ENCODE results near the gene LRRC42.
"Not testable (repeated sequence)": the region's sequence is repeated elsewhere in the genome, so short reads cannot be mapped to it uniquely, and the experiment has no call there.

Gene LRRC42

GRCh38 chr1:53999920-54000319 is 53.8 kb downstream of the LRRC42 start:
- H3K27me3 ChIP-seq (ENCODE audit: control insufficient read depth, insufficient read depth, low read length): no peaks in the 10 kb centered on the region
- no peaks in the 10 kb centered on the region for H3K4me1 ChIP-seq (ENCODE audit: control insufficient read depth, low read depth, low read length)
- H3K9me3 ChIP-seq (ENCODE audit: control insufficient read depth, low read depth, low read length): no peaks in the 10 kb centered on the region
- no peak overlapping the region for H3K4me3 ChIP-seq (ENCODE audit: low read length)
- no peaks in the 10 kb centered on the region for H3K36me3 ChIP-seq (ENCODE audit: control insufficient read depth, low read depth, low read length)
- no peak overlapping the region for H3K9ac ChIP-seq (ENCODE audit: low read length)
- H3K27ac ChIP-seq (ENCODE audit: low read length): no peak overlapping the region

DNA sequence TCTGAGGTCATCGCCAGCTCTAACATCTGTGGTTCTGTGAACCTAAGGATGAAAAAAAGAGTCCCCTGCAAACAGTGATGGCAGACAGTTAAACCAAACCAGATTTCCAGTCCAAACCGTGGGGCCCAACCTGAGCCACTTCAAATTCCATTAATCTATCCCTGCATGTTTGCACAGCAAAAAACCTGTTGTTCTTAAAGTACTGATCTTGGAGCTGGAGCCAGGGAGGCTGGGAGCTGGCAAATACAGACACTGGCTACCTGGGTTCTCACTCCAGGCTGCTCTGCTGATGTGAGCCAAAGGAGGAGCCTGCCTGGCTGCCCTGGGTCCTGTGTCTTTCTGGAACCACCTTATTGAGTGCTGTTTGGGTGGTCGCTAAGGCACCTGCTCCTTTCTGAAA is 55.4 kb downstream of the LRRC42 start:
- Histone ChIP-seq H3K4me3 (ENCODE audit: low read length) (no peak overlapping the region), H3K4me1 (ENCODE audit: control insufficient read depth, low read depth, low read length) (no peaks in the 10 kb centered on the region), H3K27me3 (ENCODE audit: control insufficient read depth, insufficient read depth, low read length) (no peaks in the 10 kb centered on the region), H3K9ac (ENCODE audit: low read length) (no peak overlapping the region), H3K9me3 (ENCODE audit: control insufficient read depth, low read depth, low read length) (no peaks in the 10 kb centered on the region), H3K36me3 (ENCODE audit: control insufficient read depth, low read depth, low read length) (no peaks in the 10 kb centered on the region), H3K27ac (ENCODE audit: low read length) (no peak overlapping the region)

DNA sequence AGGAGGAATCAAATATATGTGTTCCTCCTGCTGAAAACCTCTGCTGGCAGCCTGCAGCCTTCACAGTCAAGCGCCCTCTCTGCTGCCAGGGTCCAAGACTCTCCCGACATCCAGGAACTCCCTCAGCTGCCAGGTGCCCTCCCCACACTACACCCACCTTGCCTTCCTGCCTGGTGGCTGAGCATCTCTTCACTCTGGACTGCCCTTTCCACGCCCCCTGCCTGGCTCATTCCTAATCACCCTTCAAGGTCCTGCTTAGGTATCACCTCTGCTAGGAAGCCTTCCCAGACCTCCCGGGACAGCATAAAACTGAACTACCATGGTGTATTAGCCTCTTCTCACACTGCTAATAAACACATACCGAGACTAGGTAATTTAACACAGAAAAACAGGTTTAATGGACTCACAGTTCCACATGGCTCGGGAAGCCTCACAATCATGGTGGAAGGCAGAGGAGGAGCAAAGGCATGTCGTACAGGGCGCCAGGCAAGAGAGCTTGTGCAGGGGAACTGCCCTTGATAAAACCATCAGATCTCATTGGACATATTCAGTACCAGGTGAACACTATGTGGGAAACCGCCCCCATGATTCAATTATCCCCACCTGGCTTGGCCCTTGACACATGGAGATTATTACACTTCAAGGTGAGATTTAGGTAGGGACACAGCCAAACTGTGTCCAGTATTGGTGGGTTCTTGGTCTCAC is 56.5 kb downstream of the LRRC42 start:
- H3K36me3 ChIP-seq (ENCODE audit: control insufficient read depth, low read depth, low read length): no peaks in the 10 kb centered on the region
- no peaks in the 10 kb centered on the region for H3K4me1 ChIP-seq (ENCODE audit: control insufficient read depth, low read depth, low read length)
- no peak overlapping the region for H3K9ac ChIP-seq (ENCODE audit: low read length)
- no peak overlapping the region for H3K27ac ChIP-seq (ENCODE audit: low read length)
- H3K9me3 ChIP-seq (ENCODE audit: control insufficient read depth, low read depth, low read length): no peaks in the 10 kb centered on the region
- no peak overlapping the region for H3K4me3 ChIP-seq (ENCODE audit: low read length)
- H3K27me3 ChIP-seq (ENCODE audit: control insufficient read depth, insufficient read depth, low read length): no peaks in the 10 kb centered on the region

- Histone ChIP-seq H3K9me3 (ENCODE audit: control insufficient read depth, low read depth, low read length) (no peaks in the 10 kb centered on the region), H3K4me1 (ENCODE audit: control insufficient read depth, low read depth, low read length) (no peaks in the 10 kb centered on the region), H3K27me3 (ENCODE audit: control insufficient read depth, insufficient read depth, low read length) (no peaks in the 10 kb centered on the region), H3K9ac (ENCODE audit: low read length) (no peak overlapping the region), H3K4me3 (ENCODE audit: low read length) (no peak overlapping the region), H3K27ac (ENCODE audit: low read length) (no peak overlapping the region), H3K36me3 (ENCODE audit: control insufficient read depth, low read depth, low read length) (no peaks in the 10 kb centered on the region)
Observed at GRCh38 chr1:54003249-54003646, 57.1 kb downstream of the LRRC42 start.

DNA sequence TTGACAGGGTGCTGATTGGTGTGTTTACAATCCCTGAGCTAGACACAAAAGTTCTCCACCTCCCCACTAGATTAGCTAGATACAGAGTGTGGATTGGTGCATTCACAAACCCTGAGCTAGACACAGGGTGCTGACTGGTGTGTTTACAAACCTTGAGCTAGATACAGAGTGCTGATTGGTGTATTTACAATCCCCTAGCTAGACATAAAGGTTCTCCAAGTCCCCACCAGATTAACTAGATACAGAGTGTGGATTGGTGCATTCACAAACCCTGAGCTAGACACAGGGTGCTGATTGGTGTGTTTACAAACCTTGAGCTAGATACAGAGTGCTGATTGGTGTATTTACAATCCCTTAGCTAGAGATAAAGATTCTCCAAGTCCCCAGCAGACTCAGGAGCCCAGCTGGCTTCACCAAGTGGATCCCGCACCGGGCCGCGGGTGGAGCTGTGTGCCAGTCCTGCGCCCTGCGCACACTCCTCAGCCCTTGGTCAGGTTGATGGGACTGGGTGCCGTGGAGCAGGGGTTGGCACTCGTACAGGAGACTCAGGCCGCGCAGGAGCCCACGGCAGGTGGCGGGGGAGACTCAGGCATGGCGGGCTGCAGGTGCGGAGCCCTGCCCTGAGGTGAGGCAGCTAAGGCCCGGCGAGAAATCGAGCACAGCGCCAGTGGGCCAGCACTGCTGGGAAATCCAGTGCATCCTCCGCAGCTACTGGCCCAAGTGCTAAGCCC is 57.8 kb downstream of the LRRC42 start:
- not testable (repeated sequence) for H3K36me3 ChIP-seq (ENCODE audit: control insufficient read depth, low read depth, low read length); H3K9ac ChIP-seq (ENCODE audit: low read length); H3K4me1 ChIP-seq (ENCODE audit: control insufficient read depth, low read depth, low read length); H3K4me3 ChIP-seq (ENCODE audit: low read length); H3K9me3 ChIP-seq (ENCODE audit: control insufficient read depth, low read depth, low read length); H3K27me3 ChIP-seq (ENCODE audit: control insufficient read depth, insufficient read depth, low read length); H3K27ac ChIP-seq (ENCODE audit: low read length)

DNA sequence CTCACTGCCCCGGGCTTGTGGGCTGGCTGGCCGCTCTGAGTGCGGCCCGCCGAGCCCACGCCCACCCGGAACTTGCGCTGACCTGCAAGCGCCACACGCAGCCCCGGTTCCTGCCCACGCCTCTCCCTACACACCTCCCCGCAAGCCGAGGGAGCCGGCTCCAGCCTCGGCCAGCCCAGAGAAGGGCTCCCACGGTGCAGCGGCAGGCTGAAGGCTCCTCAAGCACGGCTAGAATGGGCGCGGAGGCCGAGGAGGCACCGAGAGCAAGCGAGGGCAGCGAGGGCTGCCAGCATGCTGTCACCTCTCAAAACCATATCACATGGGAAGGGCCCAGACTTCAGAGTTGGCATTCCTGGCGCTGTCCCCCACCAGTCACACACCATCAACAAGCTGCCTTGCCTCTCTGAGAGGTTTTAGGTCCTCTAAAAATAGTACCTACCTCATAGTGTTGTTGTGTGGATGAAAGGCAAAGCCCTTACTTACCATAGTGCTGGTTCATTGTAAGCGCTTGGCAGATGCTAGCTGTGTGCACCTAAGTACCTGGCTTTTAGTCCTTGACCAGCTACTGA is 58.4 kb downstream of the LRRC42 start:
- Histone ChIP-seq H3K27ac (ENCODE audit: low read length) (no peak overlapping the region), H3K9ac (ENCODE audit: low read length) (no peak overlapping the region), H3K4me3 (ENCODE audit: low read length) (no peak overlapping the region), H3K36me3 (ENCODE audit: control insufficient read depth, low read depth, low read length) (no peaks in the 10 kb centered on the region), H3K9me3 (ENCODE audit: control insufficient read depth, low read depth, low read length) (no peaks in the 10 kb centered on the region), H3K27me3 (ENCODE audit: control insufficient read depth, insufficient read depth, low read length) (no peaks in the 10 kb centered on the region), H3K4me1 (ENCODE audit: control insufficient read depth, low read depth, low read length) (no peaks in the 10 kb centered on the region)

DNA sequence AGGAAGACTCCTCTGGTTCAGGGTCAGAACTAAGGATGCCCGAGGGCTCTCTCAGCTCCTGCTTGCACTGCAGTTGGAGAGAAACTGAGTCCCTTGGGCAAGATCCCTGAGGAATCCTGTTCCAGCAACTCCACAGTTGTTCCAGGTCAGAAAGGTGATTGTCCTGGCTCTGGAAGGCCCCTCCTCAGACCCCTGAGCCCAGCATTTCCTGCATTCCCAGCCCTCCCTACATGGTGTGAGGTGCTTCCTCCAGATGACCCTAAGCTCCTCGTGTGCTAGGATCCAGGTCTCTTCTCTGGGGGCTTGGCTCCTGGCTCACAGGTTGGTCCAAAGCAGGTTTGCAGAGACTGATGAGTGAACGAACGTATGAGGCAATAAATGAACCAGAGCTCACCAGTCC is 60.4 kb downstream of the LRRC42 start:
- Histone ChIP-seq H3K27ac (ENCODE audit: low read length) (no peak overlapping the region), H3K9me3 (ENCODE audit: control insufficient read depth, low read depth, low read length) (no peaks in the 10 kb centered on the region), H3K9ac (ENCODE audit: low read length) (no peak overlapping the region), H3K4me3 (ENCODE audit: low read length) (no peak overlapping the region), H3K4me1 (ENCODE audit: control insufficient read depth, low read depth, low read length) (no peaks in the 10 kb centered on the region), H3K27me3 (ENCODE audit: control insufficient read depth, insufficient read depth, low read length) (no peaks in the 10 kb centered on the region), H3K36me3 (ENCODE audit: control insufficient read depth, low read depth, low read length) (no peaks in the 10 kb centered on the region)

DNA sequence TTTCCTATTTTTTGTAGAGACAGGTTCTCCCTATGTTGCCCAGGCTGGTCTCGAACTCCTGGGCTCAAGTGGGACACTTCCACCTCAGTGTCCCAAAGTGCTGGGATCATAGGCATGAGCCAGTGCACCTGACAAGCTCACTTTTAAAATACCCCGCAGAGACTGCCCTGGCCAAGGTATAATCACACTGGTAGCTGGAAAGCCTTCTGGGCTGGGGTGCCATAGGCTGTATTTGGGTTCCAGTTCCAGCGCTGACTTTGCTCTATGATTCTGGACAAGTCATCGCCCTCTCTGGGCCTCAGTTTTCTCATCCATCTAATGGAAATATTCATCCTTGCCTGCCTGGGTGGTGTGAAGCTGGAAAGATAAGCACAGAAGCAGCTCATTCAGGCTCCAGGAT is 61.5 kb downstream of the LRRC42 start:
- no peak overlapping the region for H3K4me3 ChIP-seq (ENCODE audit: low read length)
- no peak overlapping the region for H3K9ac ChIP-seq (ENCODE audit: low read length)
- H3K9me3 ChIP-seq (ENCODE audit: control insufficient read depth, low read depth, low read length): no peaks in the 10 kb centered on the region
- no peaks in the 10 kb centered on the region for H3K4me1 ChIP-seq (ENCODE audit: control insufficient read depth, low read depth, low read length)
- no peaks in the 10 kb centered on the region for H3K27me3 ChIP-seq (ENCODE audit: control insufficient read depth, insufficient read depth, low read length)
- H3K27ac ChIP-seq (ENCODE audit: low read length): no peak overlapping the region
- no peaks in the 10 kb centered on the region for H3K36me3 ChIP-seq (ENCODE audit: control insufficient read depth, low read depth, low read length)

- Histone ChIP-seq H3K27ac (ENCODE audit: low read length) (no peak overlapping the region), H3K27me3 (ENCODE audit: control insufficient read depth, insufficient read depth, low read length) (no peaks in the 10 kb centered on the region), H3K36me3 (ENCODE audit: control insufficient read depth, low read depth, low read length) (no peaks in the 10 kb centered on the region), H3K9me3 (ENCODE audit: control insufficient read depth, low read depth, low read length) (no peaks in the 10 kb centered on the region), H3K9ac (ENCODE audit: low read length) (no peak overlapping the region), H3K4me3 (ENCODE audit: low read length) (no peak overlapping the region), H3K4me1 (ENCODE audit: control insufficient read depth, low read depth, low read length) (no peaks in the 10 kb centered on the region)
Observed at GRCh38 chr1:54008876-54009275, 62.7 kb downstream of the LRRC42 start.

DNA sequence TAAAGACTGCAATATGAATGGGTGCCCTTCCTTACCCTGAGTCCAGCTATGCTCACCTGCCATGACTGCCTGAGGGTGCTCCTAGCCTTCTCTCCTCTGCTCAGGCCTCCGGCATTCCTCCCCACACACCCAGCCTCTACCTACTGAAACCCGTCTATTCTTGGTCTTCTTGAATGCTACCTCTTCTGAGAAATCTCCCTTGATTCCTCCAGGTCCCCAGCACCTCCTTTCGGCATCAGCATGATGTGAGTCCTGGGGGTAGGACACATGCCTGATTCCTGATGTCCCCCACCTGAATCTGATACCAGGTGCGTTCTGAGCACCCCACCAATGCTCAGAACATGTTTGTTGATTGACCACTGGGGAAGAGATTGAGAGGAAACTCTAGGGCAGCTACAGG is 63.3 kb downstream of the LRRC42 start:
- Histone ChIP-seq H3K9me3 (ENCODE audit: control insufficient read depth, low read depth, low read length) (no peaks in the 10 kb centered on the region), H3K4me3 (ENCODE audit: low read length) (no peak overlapping the region), H3K4me1 (ENCODE audit: control insufficient read depth, low read depth, low read length) (no peaks in the 10 kb centered on the region), H3K36me3 (ENCODE audit: control insufficient read depth, low read depth, low read length) (no peaks in the 10 kb centered on the region), H3K9ac (ENCODE audit: low read length) (no peak overlapping the region), H3K27me3 (ENCODE audit: control insufficient read depth, insufficient read depth, low read length) (no peaks in the 10 kb centered on the region), H3K27ac (ENCODE audit: low read length) (no peak overlapping the region)

DNA sequence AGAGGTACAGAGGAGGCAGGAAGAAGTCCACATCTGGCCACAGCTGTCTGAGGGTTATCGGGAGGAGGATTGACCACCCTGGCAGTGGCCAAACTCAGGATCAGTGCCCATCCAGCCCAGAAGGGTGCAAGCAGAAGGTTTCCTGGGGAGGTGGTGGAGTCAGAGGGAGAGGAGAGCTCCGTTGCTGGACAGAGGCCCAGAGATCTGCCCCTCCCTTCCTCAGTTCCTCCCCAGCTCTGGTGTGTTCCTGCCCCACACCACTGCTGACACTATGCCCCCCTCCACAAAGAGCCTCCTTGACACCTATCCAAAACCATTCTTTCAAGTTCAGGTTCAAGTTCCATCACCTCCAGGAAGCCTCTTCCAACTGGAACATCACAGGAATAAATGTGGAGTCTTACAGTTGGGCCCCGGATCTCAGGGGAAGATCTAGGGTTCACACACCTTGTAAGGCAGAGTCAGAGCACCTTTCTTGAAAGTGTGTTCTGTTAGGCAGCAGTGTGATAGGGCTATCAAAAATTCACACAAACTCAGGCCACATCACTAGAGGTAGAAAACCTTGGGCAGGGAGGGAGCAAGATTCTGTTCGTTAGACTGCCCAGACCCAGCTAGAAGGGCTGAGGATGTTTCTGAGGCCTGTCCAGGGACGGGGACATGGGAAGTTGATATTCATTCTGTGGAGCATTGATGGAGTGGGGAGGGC is 64.4 kb downstream of the LRRC42 start:
- no peaks in the 10 kb centered on the region for H3K27me3 ChIP-seq (ENCODE audit: control insufficient read depth, insufficient read depth, low read length)

More for the DNA sequence above, 64.4 kb downstream of the LRRC42 start:
- Histone ChIP-seq H3K4me3 (ENCODE audit: low read length) (no peak overlapping the region), H3K36me3 (ENCODE audit: control insufficient read depth, low read depth, low read length) (no peaks in the 10 kb centered on the region), H3K9me3 (ENCODE audit: control insufficient read depth, low read depth, low read length) (no peaks in the 10 kb centered on the region), H3K9ac (ENCODE audit: low read length) (no peak overlapping the region), H3K27ac (ENCODE audit: low read length) (no peak overlapping the region), H3K4me1 (ENCODE audit: control insufficient read depth, low read depth, low read length) (no peaks in the 10 kb centered on the region)
